ENCODE measurements around the gene HTR7.

- no peak for TF ChIP-seq CTCF (IDR thresholded peaks at IDR 0.05; ENCODE audit: low read length)
- no peak for TF ChIP-seq EZH2 (IDR thresholded peaks at IDR 0.05; ENCODE audit: borderline replicate concordance, low read length)
These were observed 87.6 kb downstream of the HTR7 start for GRCh38 chr10:90769946-90770841.

Data from OCI-LY1 (cell line).